ENCODE measurements around the gene HIVEP3.

- no peak for TF ChIP-seq CTCF (optimal IDR thresholded peaks at IDR 0.05 in 1 of 3, IDR thresholded peaks at IDR 0.05 in 1 of 3, conservative IDR thresholded peaks at IDR 0.05 in 1 of 3; ENCODE audit: extremely low read depth in 1 of 3, insufficient read depth in 2 of 3, low read length in 3 of 3)
- TF ChIP-seq EZH2 (IDR thresholded peaks at IDR 0.05; ENCODE audit: low read length): no peak
Measured at GRCh38 chr1:41914516-41914915, 4.2 kb downstream of the HIVEP3 start.

Data from keratinocyte (primary cell).